ENCODE results near the gene CYP26C1.

GRCh38 chr10:93034426-93034825 lies 26.2 kb upstream of the CYP26C1 start:
- TF ChIP-seq USF1 (IDR thresholded peaks at IDR 0.05) (no peak), MAX (IDR thresholded peaks at IDR 0.05) (no peak), CEBPB (IDR thresholded peaks at IDR 0.05) (no peak), EP300 (IDR thresholded peaks at IDR 0.05; ENCODE audit: borderline replicate concordance) (no peak), RAD21 (IDR thresholded peaks at IDR 0.05; ENCODE audit: low read depth) (no peak), YY1 (IDR thresholded peaks at IDR 0.05; ENCODE audit: low read depth) (no peak), EGR1 (IDR thresholded peaks at IDR 0.05) (no peak), TAF1 (IDR thresholded peaks at IDR 0.05; ENCODE audit: low read depth) (no peak)

Data from Ishikawa (cell line).